Measurements from ENCODE around the gene MIEN1.

The MIEN1 gene, protein sequence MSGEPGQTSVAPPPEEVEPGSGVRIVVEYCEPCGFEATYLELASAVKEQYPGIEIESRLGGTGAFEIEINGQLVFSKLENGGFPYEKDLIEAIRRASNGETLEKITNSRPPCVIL

GRCh38 chr17:39730095-39730921 lies at the start of gene MIEN1:
Gene MIEN1 (minus strand): TSS chr17:39730532. CDS start chr17:39730495, 37 bp downstream.
- Histone ChIP-seq H3K27ac (ENCODE audit: low read length) (no peak within 1 kb of the TSS), H3K4me3 (ENCODE audit: low read length) (peak within 1 kb of the TSS; percentile 67), H3K27me3 (ENCODE audit: control insufficient read depth, insufficient read depth, low read length) (no peaks in the 10 kb centered on the region), H3K4me1 (ENCODE audit: control insufficient read depth, low read depth, low read length) (no peaks in the 10 kb centered on the region), H3K9me3 (ENCODE audit: control insufficient read depth, low read depth, low read length) (no peaks in the 10 kb centered on the region), H3K9ac (ENCODE audit: low read length) (peak within 1 kb of the TSS; percentile 64), H3K36me3 (ENCODE audit: control insufficient read depth, low read depth, low read length) (peaks cover 33% of the 10 kb centered on the region)

DNA sequence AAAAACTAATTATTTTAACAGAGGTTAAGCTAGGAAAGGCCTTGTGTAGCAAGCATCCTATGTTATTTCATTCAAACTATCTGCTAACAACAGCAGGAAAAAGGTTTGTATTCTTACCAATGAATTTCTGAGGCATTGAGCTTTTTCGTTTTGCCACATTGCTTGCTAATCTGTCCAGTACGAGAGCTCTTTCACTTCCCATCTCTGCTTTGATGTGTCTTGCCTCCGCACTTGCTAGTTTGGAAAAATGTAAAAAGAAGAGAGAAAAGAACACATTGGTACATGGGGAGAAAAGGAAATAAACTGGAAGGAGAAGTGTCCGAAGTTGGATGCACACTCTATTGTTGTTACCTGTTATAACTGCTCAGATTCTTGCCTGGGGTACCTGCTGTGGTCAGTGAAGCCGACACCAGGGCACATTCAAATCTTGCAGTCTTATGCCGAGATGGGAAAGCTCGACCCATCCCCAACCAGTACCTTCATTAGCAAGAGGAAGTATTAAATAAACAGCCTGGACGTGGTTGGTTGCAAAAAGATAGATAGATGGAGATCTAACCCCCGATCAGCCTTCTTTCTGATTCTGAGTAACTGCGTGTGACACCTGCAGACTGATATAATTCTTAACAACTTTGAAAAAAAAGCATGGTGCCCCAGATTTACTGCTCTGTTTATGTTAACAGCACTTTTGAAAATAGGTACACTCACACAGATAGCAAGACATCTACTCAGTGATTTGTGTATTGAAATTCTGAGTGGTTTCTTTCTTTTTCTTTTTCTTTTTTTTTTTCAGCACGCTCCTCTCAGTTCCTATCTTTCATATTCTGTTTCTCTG lies 47.4 kb upstream of the MIEN1 start:
- Histone ChIP-seq H3K9ac (ENCODE audit: low read length) (no peak overlapping the region), H3K27ac (ENCODE audit: low read length) (no peak overlapping the region), H3K36me3 (ENCODE audit: control insufficient read depth, low read depth, low read length) (no peaks in the 10 kb centered on the region)

DNA sequence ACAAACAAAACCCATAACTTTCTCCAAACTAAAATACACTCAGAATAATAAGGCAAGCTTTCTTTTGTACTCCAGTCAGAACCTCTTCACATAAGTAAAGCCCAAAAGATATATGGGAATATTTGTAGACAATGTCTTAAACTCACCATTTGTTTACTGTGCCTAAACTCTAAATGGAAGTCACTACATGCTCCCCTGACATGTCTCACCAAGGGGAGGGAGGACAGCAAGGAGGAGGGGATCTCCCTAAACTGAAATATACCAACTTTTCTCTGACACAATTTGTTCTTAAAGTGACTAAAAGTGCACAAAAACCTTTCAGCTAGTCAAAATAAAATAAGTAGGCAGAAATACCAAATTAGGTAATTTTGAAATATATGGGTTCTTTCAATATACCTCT lies 45.9 kb upstream of the MIEN1 start:
- Histone ChIP-seq H3K27ac (ENCODE audit: low read length) (no peak overlapping the region), H3K9ac (ENCODE audit: low read length) (no peak overlapping the region), H3K4me1 (ENCODE audit: control insufficient read depth, low read depth, low read length) (peaks cover 3% of the 10 kb centered on the region)

More for the DNA sequence above, 47.4 kb upstream of the MIEN1 start:
- H3K4me3 ChIP-seq (ENCODE audit: low read length) = no peak overlapping the region
- no peaks in the 10 kb centered on the region for H3K27me3 ChIP-seq (ENCODE audit: control insufficient read depth, insufficient read depth, low read length)
- H3K4me1 ChIP-seq (ENCODE audit: control insufficient read depth, low read depth, low read length) = no peaks in the 10 kb centered on the region
- H3K9me3 ChIP-seq (ENCODE audit: control insufficient read depth, low read depth, low read length) = no peaks in the 10 kb centered on the region

DNA sequence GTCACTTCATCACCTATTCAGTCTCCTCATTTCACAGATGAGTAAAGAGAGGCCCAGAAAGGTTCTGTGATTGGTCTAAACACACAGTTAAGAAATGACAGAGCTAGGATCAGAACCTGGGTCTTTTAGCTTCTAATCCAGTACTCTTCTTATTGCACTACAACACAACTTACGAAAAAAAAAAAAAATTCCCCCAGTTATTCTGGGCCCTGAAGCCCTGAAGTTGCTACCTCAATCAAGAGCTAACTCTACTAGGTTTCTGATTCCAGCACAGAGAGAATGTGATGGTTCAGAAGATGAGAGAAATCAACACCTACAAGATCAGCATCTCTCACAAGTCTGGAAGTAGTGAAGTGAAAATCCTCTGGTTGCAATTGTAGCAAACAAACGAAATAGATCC lies 44.7 kb upstream of the MIEN1 start:
- peaks cover 3% of the 10 kb centered on the region for H3K4me1 ChIP-seq (ENCODE audit: control insufficient read depth, low read depth, low read length)
- H3K4me3 ChIP-seq (ENCODE audit: low read length) = no peak overlapping the region
- H3K27me3 ChIP-seq (ENCODE audit: control insufficient read depth, insufficient read depth, low read length) = no peaks in the 10 kb centered on the region
- H3K27ac ChIP-seq (ENCODE audit: low read length) = no peak overlapping the region
- no peaks in the 10 kb centered on the region for H3K9me3 ChIP-seq (ENCODE audit: control insufficient read depth, low read depth, low read length)
- H3K36me3 ChIP-seq (ENCODE audit: control insufficient read depth, low read depth, low read length) = no peaks in the 10 kb centered on the region
- H3K9ac ChIP-seq (ENCODE audit: low read length) = no peak overlapping the region

More for the DNA sequence above, 45.9 kb upstream of the MIEN1 start:
- Histone ChIP-seq H3K4me3 (ENCODE audit: low read length) (no peak overlapping the region), H3K36me3 (ENCODE audit: control insufficient read depth, low read depth, low read length) (no peaks in the 10 kb centered on the region), H3K27me3 (ENCODE audit: control insufficient read depth, insufficient read depth, low read length) (no peaks in the 10 kb centered on the region), H3K9me3 (ENCODE audit: control insufficient read depth, low read depth, low read length) (no peaks in the 10 kb centered on the region)

- H3K9ac ChIP-seq (ENCODE audit: low read length) = no peak overlapping the region
Observed at GRCh38 chr17:39774047-39774446, 43.7 kb upstream of the MIEN1 start.

GRCh38 chr17:39772987-39773934 lies 42.9 kb upstream of the MIEN1 start:
- Histone ChIP-seq H3K9me3 (ENCODE audit: control insufficient read depth, low read depth, low read length) (no peaks in the 10 kb centered on the region), H3K27ac (ENCODE audit: low read length) (no peak overlapping the region), H3K4me3 (ENCODE audit: low read length) (no peak overlapping the region), H3K4me1 (ENCODE audit: control insufficient read depth, low read depth, low read length) (peaks cover 3% of the 10 kb centered on the region), H3K36me3 (ENCODE audit: control insufficient read depth, low read depth, low read length) (no peaks in the 10 kb centered on the region), H3K9ac (ENCODE audit: low read length) (no peak overlapping the region), H3K27me3 (ENCODE audit: control insufficient read depth, insufficient read depth, low read length) (no peaks in the 10 kb centered on the region)

More at GRCh38 chr17:39774047-39774446, 43.7 kb upstream of the MIEN1 start:
- no peak overlapping the region for H3K4me3 ChIP-seq (ENCODE audit: low read length)
- no peaks in the 10 kb centered on the region for H3K27me3 ChIP-seq (ENCODE audit: control insufficient read depth, insufficient read depth, low read length)
- no peak overlapping the region for H3K27ac ChIP-seq (ENCODE audit: low read length)
- peaks cover 3% of the 10 kb centered on the region for H3K4me1 ChIP-seq (ENCODE audit: control insufficient read depth, low read depth, low read length)
- no peaks in the 10 kb centered on the region for H3K36me3 ChIP-seq (ENCODE audit: control insufficient read depth, low read depth, low read length)
- no peaks in the 10 kb centered on the region for H3K9me3 ChIP-seq (ENCODE audit: control insufficient read depth, low read depth, low read length)

DNA sequence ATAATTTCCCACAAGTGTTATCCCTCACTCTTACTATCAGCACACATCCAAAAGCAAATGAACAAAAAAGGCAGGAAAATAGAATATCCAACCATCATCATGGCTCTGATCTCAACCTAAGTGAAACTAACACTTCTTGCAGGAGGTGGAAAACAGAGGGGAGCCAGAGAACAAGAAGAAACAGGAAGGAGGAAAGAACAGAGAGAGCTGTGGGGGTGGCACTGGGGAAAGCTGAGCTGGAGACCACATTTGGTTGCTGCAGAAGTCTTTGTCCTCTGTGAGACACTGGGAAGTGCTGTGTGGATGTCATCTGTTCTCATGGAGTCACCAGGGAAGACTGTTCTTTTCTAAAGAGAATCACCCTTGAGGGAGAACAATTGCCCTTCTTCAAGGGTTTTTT lies 42.1 kb upstream of the MIEN1 start:
- H3K27me3 ChIP-seq (ENCODE audit: control insufficient read depth, insufficient read depth, low read length) = no peaks in the 10 kb centered on the region
- peaks cover 3% of the 10 kb centered on the region for H3K4me1 ChIP-seq (ENCODE audit: control insufficient read depth, low read depth, low read length)
- no peaks in the 10 kb centered on the region for H3K9me3 ChIP-seq (ENCODE audit: control insufficient read depth, low read depth, low read length)
- H3K4me3 ChIP-seq (ENCODE audit: low read length) = no peak overlapping the region
- no peak overlapping the region for H3K9ac ChIP-seq (ENCODE audit: low read length)
- no peaks in the 10 kb centered on the region for H3K36me3 ChIP-seq (ENCODE audit: control insufficient read depth, low read depth, low read length)
- H3K27ac ChIP-seq (ENCODE audit: low read length) = no peak overlapping the region

GRCh38 chr17:39769974-39770587 lies 39.7 kb upstream of the MIEN1 start:
- H3K4me3 ChIP-seq (ENCODE audit: low read length) = no peak overlapping the region
- no peaks in the 10 kb centered on the region for H3K27me3 ChIP-seq (ENCODE audit: control insufficient read depth, insufficient read depth, low read length)
- H3K9ac ChIP-seq (ENCODE audit: low read length) = no peak overlapping the region
- H3K4me1 ChIP-seq (ENCODE audit: control insufficient read depth, low read depth, low read length) = peaks cover 3% of the 10 kb centered on the region
- H3K9me3 ChIP-seq (ENCODE audit: control insufficient read depth, low read depth, low read length) = no peaks in the 10 kb centered on the region
- H3K27ac ChIP-seq (ENCODE audit: low read length) = no peak overlapping the region
- H3K36me3 ChIP-seq (ENCODE audit: control insufficient read depth, low read depth, low read length) = no peaks in the 10 kb centered on the region

GRCh38 chr17:39767147-39767546 lies 36.8 kb upstream of the MIEN1 start:
- H3K4me3 ChIP-seq (ENCODE audit: low read length) = no peak overlapping the region
- no peaks in the 10 kb centered on the region for H3K4me1 ChIP-seq (ENCODE audit: control insufficient read depth, low read depth, low read length)
- H3K36me3 ChIP-seq (ENCODE audit: control insufficient read depth, low read depth, low read length) = no peaks in the 10 kb centered on the region
- H3K27ac ChIP-seq (ENCODE audit: low read length) = no peak overlapping the region
- H3K27me3 ChIP-seq (ENCODE audit: control insufficient read depth, insufficient read depth, low read length) = no peaks in the 10 kb centered on the region
- H3K9ac ChIP-seq (ENCODE audit: low read length) = no peak overlapping the region
- no peaks in the 10 kb centered on the region for H3K9me3 ChIP-seq (ENCODE audit: control insufficient read depth, low read depth, low read length)

DNA sequence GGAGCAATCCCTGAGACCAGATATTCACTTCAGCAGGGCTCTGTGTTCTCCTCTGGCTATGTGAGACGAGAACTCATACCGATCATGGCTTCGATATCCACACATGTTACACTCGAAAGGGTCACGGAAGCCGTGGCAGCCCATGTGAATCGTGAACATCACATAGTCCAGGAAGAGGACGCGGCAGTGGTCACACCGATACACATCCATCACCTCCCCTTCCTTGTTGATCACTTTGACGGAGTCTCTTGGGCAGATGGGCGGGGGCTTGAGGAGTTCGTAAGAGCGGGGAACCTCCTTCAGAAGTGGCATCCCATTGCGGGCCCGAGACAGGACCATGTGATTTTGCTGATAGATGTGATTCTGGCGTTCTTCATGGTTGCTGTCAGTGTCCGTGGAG lies 35.4 kb upstream of the MIEN1 start:
- no peaks in the 10 kb centered on the region for H3K36me3 ChIP-seq (ENCODE audit: control insufficient read depth, low read depth, low read length)
- H3K4me1 ChIP-seq (ENCODE audit: control insufficient read depth, low read depth, low read length) = no peaks in the 10 kb centered on the region
- H3K27ac ChIP-seq (ENCODE audit: low read length) = no peak overlapping the region
- no peaks in the 10 kb centered on the region for H3K27me3 ChIP-seq (ENCODE audit: control insufficient read depth, insufficient read depth, low read length)
- no peaks in the 10 kb centered on the region for H3K9me3 ChIP-seq (ENCODE audit: control insufficient read depth, low read depth, low read length)
- no peak overlapping the region for H3K4me3 ChIP-seq (ENCODE audit: low read length)
- no peak overlapping the region for H3K9ac ChIP-seq (ENCODE audit: low read length)
